Lung microvascular endothelial cell (primary cell): ENCODE results near the gene RERGL. TPM values are rescaled to one million over a fixed set of nuclear protein-coding genes. Genes with fewer than 3 reads are reported as not detected.

ENCODE experiments used
- total RNA-seq: library from RNA; depleted of rRNA; stranded (reverse); fragments of >200 nt; gene quantifications from 2 replicates; pipeline ENCODE4 v1.2.1, GENCODE V29; 2014

The RERGL gene
- total RNA-seq, 1 donor from 2014 or later, result not detected

Other genes starting within 250 kb of the RERGL start
- gene PIK3C2G, start 171.3 kb upstream of the RERGL start, total RNA-seq, result 0.22 and 2.0 TPM in 2 replicates